ENCODE results near the gene SCGN. TPM values are rescaled to one million over a fixed set of nuclear protein-coding genes. Genes with fewer than 3 reads are reported as not detected.

The SCGN gene
- total and polyA plus RNA-seq, 9 of the 15 experiments (the other 6 are each of a cell fraction or from before 2014, with no cell fraction given) = not detected

DNA sequence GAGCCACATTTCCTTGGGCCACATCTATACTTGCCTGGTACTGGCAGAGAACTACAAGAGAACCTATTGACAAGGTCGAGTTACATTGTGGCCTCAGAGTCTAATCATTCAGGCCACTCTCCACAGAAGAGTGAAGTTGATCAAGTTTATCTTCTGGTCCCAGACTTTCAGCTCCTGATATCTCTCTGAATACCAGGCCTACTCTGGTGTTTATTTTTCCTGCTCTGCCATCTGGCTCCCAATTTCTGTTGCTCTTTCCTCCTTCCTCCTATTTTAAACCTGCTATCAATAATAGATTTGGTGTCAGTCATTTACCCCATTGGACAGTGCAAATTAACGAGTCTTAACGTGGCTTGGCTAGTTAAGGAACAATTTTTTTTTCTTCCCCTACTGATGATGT, 46.6 kb downstream of the SCGN start (continued):
- TF ChIP-seq GATAD2B (IDR thresholded peaks at IDR 0.05; ENCODE audit: borderline replicate concordance) (0 out of 2 replicates have a peak, but pooled peaks have one; percentile 37), PYGO2 (tag; IDR thresholded peaks at IDR 0.05) (peak; percentile 62; the same call in 1 of the 2 replicates), ARNT (IDR thresholded peaks at IDR 0.05) (no peak), FOXM1 (IDR thresholded peaks at IDR 0.05; ENCODE audit: low read depth) (peak; percentile 80; the same call in 1 of the 2 replicates), FOXM1 (CRISPR knock-in tag; IDR thresholded peaks at IDR 0.05; ENCODE audit: low read depth) (no peak), MEF2D (tag; conservative IDR thresholded peaks at IDR 0.05; ENCODE audit: low read depth) (no peak), NFIC (IDR thresholded peaks at IDR 0.05) (peak; percentile 75), HLTF (IDR thresholded peaks at IDR 0.05) (peak; percentile 48; the same call in 1 of the 2 replicates), RNF2 (IDR thresholded peaks at IDR 0.05) (peak; percentile 17; the same call in 1 of the 2 replicates), ZKSCAN8 (CRISPR knock-in tag; IDR thresholded peaks at IDR 0.05) (no peak; the same call in 1 of the 2 replicates), PHTF2 (CRISPR knock-in tag; IDR thresholded peaks at IDR 0.05) (no peak), RBBP5 (IDR thresholded peaks at IDR 0.05; ENCODE audit: borderline replicate concordance, insufficient read depth, low read length, poor library complexity, severe bottlenecking) (no peak), COPS2 (conservative IDR thresholded peaks at IDR 0.05) (no peak)
- TF ChIP-seq, protein P1, sequence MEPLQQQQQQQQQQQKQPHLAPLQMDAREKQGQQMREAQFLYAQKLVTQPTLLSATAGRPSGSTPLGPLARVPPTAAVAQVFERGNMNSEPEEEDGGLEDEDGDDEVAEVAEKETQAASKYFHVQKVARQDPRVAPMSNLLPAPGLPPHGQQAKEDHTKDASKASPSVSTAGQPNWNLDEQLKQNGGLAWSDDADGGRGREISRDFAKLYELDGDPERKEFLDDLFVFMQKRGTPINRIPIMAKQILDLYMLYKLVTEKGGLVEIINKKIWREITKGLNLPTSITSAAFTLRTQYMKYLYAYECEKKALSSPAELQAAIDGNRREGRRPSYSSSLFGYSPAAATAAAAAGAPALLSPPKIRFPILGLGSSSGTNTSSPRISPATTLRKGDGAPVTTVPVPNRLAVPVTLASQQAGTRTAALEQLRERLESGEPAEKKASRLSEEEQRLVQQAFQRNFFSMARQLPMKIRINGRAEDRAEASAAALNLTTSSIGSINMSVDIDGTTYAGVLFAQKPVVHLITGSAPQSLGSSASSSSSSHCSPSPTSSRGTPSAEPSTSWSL (CRISPR knock-in tag; IDR thresholded peaks at IDR 0.05; ENCODE audit: borderline replicate concordance) = no peak
- TF ChIP-seq, protein P2, sequence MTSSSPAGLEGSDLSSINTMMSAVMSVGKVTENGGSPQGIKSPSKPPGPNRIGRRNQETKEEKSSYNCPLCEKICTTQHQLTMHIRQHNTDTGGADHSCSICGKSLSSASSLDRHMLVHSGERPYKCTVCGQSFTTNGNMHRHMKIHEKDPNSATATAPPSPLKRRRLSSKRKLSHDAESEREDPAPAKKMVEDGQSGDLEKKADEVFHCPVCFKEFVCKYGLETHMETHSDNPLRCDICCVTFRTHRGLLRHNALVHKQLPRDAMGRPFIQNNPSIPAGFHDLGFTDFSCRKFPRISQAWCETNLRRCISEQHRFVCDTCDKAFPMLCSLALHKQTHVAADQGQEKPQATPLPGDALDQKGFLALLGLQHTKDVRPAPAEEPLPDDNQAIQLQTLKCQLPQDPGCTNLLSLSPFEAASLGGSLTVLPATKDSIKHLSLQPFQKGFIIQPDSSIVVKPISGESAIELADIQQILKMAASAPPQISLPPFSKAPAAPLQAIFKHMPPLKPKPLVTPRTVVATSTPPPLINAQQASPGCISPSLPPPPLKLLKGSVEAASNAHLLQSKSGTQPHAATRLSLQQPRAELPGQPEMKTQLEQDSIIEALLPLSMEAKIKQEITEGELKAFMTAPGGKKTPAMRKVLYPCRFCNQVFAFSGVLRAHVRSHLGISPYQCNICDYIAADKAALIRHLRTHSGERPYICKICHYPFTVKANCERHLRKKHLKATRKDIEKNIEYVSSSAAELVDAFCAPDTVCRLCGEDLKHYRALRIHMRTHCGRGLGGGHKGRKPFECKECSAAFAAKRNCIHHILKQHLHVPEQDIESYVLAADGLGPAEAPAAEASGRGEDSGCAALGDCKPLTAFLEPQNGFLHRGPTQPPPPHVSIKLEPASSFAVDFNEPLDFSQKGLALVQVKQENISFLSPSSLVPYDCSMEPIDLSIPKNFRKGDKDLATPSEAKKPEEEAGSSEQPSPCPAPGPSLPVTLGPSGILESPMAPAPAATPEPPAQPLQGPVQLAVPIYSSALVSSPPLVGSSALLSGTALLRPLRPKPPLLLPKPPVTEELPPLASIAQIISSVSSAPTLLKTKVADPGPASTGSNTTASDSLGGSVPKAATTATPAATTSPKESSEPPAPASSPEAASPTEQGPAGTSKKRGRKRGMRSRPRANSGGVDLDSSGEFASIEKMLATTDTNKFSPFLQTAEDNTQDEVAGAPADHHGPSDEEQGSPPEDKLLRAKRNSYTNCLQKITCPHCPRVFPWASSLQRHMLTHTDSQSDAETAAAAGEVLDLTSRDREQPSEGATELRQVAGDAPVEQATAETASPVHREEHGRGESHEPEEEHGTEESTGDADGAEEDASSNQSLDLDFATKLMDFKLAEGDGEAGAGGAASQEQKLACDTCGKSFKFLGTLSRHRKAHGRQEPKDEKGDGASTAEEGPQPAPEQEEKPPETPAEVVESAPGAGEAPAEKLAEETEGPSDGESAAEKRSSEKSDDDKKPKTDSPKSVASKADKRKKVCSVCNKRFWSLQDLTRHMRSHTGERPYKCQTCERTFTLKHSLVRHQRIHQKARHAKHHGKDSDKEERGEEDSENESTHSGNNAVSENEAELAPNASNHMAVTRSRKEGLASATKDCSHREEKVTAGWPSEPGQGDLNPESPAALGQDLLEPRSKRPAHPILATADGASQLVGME (CRISPR knock-in tag; IDR thresholded peaks at IDR 0.05) = no peak
- TF ChIP-seq, protein P3, sequence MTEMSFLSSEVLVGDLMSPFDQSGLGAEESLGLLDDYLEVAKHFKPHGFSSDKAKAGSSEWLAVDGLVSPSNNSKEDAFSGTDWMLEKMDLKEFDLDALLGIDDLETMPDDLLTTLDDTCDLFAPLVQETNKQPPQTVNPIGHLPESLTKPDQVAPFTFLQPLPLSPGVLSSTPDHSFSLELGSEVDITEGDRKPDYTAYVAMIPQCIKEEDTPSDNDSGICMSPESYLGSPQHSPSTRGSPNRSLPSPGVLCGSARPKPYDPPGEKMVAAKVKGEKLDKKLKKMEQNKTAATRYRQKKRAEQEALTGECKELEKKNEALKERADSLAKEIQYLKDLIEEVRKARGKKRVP (CRISPR knock-in tag; IDR thresholded peaks at IDR 0.05) = no peak
- TF ChIP-seq, protein P4, sequence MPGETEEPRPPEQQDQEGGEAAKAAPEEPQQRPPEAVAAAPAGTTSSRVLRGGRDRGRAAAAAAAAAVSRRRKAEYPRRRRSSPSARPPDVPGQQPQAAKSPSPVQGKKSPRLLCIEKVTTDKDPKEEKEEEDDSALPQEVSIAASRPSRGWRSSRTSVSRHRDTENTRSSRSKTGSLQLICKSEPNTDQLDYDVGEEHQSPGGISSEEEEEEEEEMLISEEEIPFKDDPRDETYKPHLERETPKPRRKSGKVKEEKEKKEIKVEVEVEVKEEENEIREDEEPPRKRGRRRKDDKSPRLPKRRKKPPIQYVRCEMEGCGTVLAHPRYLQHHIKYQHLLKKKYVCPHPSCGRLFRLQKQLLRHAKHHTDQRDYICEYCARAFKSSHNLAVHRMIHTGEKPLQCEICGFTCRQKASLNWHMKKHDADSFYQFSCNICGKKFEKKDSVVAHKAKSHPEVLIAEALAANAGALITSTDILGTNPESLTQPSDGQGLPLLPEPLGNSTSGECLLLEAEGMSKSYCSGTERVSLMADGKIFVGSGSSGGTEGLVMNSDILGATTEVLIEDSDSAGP (CRISPR knock-in tag; IDR thresholded peaks at IDR 0.05) = no peak
- TF ChIP-seq, protein P5, sequence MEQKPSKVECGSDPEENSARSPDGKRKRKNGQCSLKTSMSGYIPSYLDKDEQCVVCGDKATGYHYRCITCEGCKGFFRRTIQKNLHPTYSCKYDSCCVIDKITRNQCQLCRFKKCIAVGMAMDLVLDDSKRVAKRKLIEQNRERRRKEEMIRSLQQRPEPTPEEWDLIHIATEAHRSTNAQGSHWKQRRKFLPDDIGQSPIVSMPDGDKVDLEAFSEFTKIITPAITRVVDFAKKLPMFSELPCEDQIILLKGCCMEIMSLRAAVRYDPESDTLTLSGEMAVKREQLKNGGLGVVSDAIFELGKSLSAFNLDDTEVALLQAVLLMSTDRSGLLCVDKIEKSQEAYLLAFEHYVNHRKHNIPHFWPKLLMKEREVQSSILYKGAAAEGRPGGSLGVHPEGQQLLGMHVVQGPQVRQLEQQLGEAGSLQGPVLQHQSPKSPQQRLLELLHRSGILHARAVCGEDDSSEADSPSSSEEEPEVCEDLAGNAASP (IDR thresholded peaks at IDR 0.05) = no peak

Data from K562 (cell line).